Effector memory CD4-positive, alpha-beta T cell (primary cell): ENCODE measurements around the gene KDM6A.
"Not testable (repeated sequence)": the region's sequence is repeated elsewhere in the genome, so short reads cannot be mapped to it uniquely, and the experiment has no call there.

Experiments
- DNase-seq, 3 donors: peaks; one replicate each; pipeline ENCODE4 v3.0.0-alpha.2; 2020
- H3K27ac ChIP-seq: 2 replicates; pipeline ENCODE4 v1.7.0; 2013; ENCODE audit warnings: mild to moderate bottlenecking, low read length, moderate library complexity; ENCODE audit not compliant: insufficient read depth, poor library complexity, severe bottlenecking
- H3K27me3 ChIP-seq: replicated peaks from 2 replicates; pipeline ENCODE4 v1.7.0; 2013; ENCODE audit warnings: mild to moderate bottlenecking, low read length; ENCODE audit not compliant: insufficient read depth, control insufficient read depth, poor library complexity, severe bottlenecking
- H3K36me3 ChIP-seq: 2 replicates; pipeline ENCODE4 v1.7.0; 2013; ENCODE audit warnings: mild to moderate bottlenecking, low read length, moderate library complexity; ENCODE audit not compliant: control insufficient read depth, insufficient read depth
- H3K4me1 ChIP-seq: 2 replicates; pipeline ENCODE4 v1.7.0; 2013; ENCODE audit warnings: low read length, mild to moderate bottlenecking; ENCODE audit not compliant: control insufficient read depth, insufficient read depth, poor library complexity, severe bottlenecking
- H3K4me3 ChIP-seq: 2 replicates; pipeline ENCODE4 v1.7.0; 2013; ENCODE audit warnings: low read length, low read depth, mild to moderate bottlenecking; ENCODE audit not compliant: insufficient read depth, poor library complexity, severe bottlenecking
- H3K9me3 ChIP-seq: 2 replicates; pipeline ENCODE4 v1.7.0; 2013; ENCODE audit warnings: mild to moderate bottlenecking, low read length, moderate library complexity; ENCODE audit not compliant: control insufficient read depth

The KDM6A gene

DNA sequence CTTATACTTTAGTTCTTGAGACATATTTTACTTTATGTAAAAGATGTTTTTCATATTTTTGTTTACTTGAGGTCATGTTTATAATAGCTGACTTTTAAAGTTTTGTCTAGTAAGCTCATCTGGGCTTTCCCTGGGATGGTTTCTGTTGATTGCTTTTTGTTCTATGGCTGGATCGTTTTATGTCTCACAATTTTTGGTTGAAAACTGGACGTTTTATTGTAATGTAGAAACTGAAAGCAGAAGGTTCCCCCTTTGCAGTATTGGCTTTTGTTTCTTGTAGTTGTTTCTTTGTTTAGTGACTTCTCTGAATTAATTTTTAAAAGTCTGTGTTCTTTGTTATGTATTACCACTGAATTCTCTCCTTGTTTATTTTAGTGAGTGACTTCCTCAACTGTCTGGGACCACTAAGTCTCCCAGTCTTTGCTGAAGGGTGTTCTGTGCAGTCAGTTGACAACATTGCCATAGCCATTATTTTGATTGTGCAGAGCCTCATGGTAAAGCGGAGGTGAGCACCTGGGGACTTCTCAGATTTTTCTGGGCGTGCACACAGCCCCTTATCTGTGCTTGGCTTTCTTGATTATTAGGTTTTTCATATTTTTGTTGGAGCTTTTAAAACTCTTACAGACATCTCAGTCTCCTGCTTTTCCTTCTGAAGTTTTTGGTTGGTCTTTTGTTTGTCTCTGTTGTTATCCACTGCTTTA is 31.0 kb downstream of the KDM6A start:
- H3K4me1 ChIP-seq = peaks cover 8% of the 10 kb centered on the region

DNA sequence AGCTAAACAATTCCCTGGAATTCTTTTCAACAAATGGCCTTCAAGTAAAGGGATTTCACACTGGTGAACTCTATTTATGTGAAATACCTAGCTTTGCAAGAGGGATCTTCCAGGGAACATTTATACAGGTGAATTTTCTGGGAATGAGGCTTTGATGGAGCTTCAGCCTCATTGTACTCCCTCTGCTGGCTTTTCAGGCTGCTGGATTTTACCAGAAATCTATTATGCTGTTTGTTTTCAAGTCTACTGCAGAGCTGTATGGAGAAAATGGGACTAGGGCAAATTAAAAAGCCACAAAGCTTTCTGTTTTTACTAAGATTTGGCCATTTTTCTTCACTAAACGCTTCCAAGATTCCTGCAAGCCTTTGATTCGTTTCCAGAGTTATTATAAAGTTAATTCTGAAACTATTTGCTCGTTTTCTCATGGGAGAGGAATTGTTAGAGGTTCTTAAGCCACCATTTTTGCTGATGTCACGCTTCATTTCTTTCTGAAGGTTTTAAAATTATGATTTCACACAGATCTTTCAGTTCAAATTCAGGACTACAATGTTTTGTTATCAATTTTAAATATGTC is 31.6 kb downstream of the KDM6A start:
- Histone ChIP-seq H3K27me3 (no peaks in the 10 kb centered on the region), H3K36me3 (no peaks in the 10 kb centered on the region), H3K9me3 (no peaks in the 10 kb centered on the region), H3K27ac (no peak overlapping the region), H3K4me3 (no peak overlapping the region), H3K4me1 (peaks cover 7% of the 10 kb centered on the region)
- DNase-seq = no peak

More for the DNA sequence above, 31.0 kb downstream of the KDM6A start:
- H3K9me3 ChIP-seq = no peaks in the 10 kb centered on the region
- H3K4me3 ChIP-seq = no peak overlapping the region
- H3K36me3 ChIP-seq = no peaks in the 10 kb centered on the region
- no peak for DNase-seq
- no peak overlapping the region for H3K27ac ChIP-seq
- H3K27me3 ChIP-seq = no peaks in the 10 kb centered on the region

DNA sequence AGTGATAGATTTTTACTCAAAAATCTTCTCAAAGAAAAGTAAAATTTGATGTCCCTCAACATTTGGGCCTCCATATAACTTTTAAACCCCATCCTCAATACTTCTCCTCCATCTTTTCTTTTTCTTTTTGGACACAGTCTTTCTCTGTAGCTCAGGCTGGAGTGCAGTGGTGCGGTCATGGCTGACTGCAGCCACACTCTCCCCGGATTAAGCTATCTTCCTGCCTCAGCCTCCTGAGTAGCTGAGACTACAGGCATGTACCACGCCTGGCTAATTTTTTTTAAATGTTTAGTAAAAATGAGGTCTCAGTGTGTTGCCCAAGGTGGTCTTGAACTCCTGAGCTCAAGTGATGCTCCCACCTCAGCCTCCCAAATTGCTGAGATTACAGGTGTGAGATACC is 33.1 kb downstream of the KDM6A start:
- Histone ChIP-seq H3K27me3 (no peaks in the 10 kb centered on the region), H3K9me3 (no peaks in the 10 kb centered on the region), H3K4me1 (peaks cover 7% of the 10 kb centered on the region), H3K27ac (no peak overlapping the region), H3K4me3 (no peak overlapping the region), H3K36me3 (no peaks in the 10 kb centered on the region)
- no peak for DNase-seq

DNA sequence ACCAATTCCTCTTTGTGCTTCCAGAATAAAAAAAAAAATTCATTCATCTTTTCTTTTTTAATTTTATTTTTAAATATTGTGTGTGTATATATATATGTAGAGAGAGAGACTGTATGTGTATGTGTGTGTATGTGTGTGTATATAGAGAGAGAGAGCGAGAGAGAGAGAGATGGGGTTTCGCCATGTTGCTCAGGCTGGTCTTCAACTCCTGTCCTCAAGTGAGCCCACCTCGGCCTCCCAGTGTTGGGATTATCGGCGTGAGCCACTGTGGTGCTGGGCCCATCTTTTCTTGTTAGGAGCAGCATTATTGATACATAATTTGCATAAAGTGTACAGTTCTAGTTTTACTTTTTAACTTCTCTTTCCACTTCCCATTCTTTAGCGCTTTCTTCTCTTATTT is 33.6 kb downstream of the KDM6A start:
- no peaks in the 10 kb centered on the region for H3K9me3 ChIP-seq
- DNase-seq = no peak
- no peaks in the 10 kb centered on the region for H3K36me3 ChIP-seq
- H3K27ac ChIP-seq = no peak overlapping the region
- no peak overlapping the region for H3K4me3 ChIP-seq
- peaks cover 7% of the 10 kb centered on the region for H3K4me1 ChIP-seq
- H3K27me3 ChIP-seq = no peaks in the 10 kb centered on the region

DNA sequence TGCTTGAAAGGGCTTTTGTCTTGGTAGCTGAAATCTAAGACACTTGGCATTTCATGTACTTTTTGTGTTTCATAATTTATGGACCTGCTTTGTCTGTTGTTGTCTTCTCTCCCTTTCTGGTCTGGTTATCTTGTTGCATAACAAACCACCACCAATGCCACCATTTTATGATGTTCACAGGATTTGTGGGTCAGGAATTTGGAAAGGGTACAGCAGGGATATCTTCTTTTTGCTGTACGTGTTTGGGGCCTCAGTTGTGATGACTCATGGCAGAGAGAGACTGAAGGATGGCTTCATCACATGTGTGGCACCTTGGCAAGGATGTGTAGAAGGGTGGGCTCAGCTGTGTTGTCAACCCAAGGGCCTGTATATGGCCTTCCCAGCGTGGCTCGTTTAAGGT is 35.2 kb downstream of the KDM6A start:
- DNase-seq = no peak
- no peak overlapping the region for H3K4me3 ChIP-seq
- no peaks in the 10 kb centered on the region for H3K9me3 ChIP-seq
- no peaks in the 10 kb centered on the region for H3K27me3 ChIP-seq
- no peak overlapping the region for H3K27ac ChIP-seq
- H3K36me3 ChIP-seq = no peaks in the 10 kb centered on the region
- peaks cover 7% of the 10 kb centered on the region for H3K4me1 ChIP-seq

DNA sequence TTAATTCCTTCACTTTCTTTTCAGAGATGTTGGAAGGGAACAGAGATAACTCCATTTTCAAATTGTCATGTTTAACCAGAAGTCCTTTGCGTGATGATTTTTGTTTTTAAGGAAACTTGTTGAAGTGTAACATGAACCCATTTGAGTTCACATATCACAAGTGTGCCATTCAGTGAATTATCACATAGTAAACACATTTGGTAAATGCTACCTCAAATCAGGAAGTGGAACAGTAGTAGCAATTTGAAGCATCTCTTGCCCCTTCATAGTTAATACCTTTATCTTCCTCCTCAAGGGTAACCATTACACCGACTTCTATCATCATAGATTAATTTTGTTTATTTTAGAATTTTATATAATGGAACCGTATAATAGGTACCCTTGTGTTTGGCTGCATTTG is 35.8 kb downstream of the KDM6A start:
- Histone ChIP-seq H3K4me1 (peaks cover 7% of the 10 kb centered on the region), H3K27ac (no peak overlapping the region)

DNA sequence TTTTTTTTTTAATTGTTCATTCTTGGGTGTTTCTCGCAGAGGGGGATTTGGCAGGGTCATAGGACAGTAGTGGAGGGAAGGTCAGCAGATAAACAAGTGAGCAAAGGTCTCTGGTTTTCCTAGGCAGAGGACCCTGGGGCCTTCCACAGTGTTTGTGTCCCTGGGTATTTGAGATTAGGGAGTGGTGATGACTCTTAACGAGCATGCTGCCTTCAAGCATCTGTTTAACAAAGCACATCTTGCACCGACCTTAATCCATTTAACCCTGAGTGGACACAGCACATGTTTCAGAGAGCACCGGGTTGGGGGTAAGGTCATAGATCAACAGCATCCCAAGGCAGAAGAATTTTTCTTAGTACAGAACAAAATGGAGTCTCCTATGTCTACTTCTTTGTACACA is 37.5 kb downstream of the KDM6A start:
- H3K36me3 ChIP-seq, DNase-seq, H3K4me1 ChIP-seq, H3K9me3 ChIP-seq, H3K27ac ChIP-seq, H3K27me3 ChIP-seq, H3K4me3 ChIP-seq: not testable (repeated sequence)

More for the DNA sequence above, 35.8 kb downstream of the KDM6A start:
- Histone ChIP-seq H3K9me3 (no peaks in the 10 kb centered on the region), H3K27me3 (no peaks in the 10 kb centered on the region), H3K36me3 (no peaks in the 10 kb centered on the region), H3K4me3 (no peak overlapping the region)
- DNase-seq = no peak

DNA sequence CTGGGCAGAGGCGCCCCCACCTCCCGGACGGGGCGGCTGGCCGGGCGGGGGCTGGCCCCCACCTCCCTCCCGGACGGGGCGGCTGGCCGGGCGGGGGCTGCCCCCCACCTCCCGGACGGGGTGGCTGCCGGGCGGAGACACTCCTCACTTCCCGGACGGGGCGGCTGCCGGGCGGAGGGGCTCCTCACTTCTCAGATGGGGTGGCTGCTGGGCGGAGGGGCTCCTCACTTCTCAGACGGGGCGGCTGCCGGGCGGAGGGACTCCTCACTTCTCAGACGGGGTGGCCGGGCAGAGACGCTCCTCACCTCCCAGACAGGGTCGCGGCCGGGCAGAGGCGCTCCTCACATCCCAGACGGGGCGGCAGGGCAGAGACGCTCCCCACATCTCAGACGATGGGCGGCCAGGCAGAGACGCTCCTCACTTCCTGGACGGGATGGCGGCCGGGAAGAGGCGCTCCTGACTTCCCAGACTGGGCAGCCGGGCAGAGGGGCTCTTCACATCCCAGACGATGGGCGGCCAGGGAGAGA is 38.1 kb downstream of the KDM6A start:
- not testable (repeated sequence) for H3K36me3 ChIP-seq, H3K4me1 ChIP-seq, DNase-seq, H3K4me3 ChIP-seq, H3K27ac ChIP-seq, H3K9me3 ChIP-seq, H3K27me3 ChIP-seq

DNA sequence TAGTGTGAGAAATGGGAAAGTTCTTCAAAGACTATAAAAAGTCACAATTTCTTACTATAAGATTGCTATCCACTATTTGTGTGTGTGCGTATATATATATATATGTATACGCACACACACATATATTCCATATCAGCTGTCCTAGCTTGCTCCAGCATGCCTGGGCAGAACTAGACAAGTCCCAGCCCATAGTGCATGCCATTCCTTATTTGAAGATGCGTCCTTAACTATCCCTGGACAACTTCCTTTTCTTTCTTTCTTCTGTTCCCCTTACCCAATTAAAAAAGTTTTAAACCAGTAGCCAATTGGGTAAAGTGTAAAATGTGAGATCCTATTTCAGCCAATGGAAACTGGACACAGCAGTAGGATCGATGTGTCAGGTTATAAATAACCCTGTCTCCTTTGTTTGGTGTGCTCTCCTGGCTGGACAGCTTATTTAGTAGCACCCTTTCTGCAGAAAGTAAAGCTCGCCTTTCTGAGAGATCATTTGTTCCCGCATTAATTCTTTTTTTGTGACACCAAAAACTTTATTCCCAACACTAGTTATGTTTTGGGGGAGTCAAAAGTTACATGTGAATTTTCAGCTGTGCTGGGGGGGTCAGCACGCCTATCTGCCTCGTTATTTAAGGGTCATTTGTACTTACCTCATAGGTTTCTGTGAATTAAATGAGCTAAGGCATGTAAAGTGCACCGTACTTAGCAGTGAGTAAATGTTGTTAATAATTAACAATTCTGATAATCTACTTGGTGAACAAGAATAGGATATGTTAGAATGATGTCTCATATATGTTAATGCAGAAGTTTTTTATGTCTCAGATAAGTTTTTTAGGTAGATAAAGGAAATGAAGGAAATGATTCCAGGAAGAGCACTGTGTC is 40.9 kb downstream of the KDM6A start:
- DNase-seq = no peak

More for the DNA sequence above, 40.9 kb downstream of the KDM6A start:
- no peaks in the 10 kb centered on the region for H3K27me3 ChIP-seq
- H3K4me1 ChIP-seq = peaks cover 4% of the 10 kb centered on the region
- no peak overlapping the region for H3K27ac ChIP-seq
- H3K4me3 ChIP-seq = no peak overlapping the region
- no peaks in the 10 kb centered on the region for H3K36me3 ChIP-seq
- H3K9me3 ChIP-seq = no peaks in the 10 kb centered on the region
